Karpas-422 (cell line): ENCODE results near the gene IFITM5. TPM values are rescaled to one million over a fixed set of nuclear protein-coding genes. Genes with fewer than 3 reads are reported as not detected.
A peak's percentile ranks its signal among the peaks of the same experiment; 100 is the strongest.

ENCODE experiments used
- DNase-seq: peaks from one replicate; pipeline ENCODE4 v3.0.0-alpha.2; 2015
- H2AFZ ChIP-seq: fragments of 200-600 bp; sonication (generic); 2 replicates; pipeline ENCODE4 v1.6.1; 2014; ENCODE audit warnings: antibody characterized with exemption, low read length, mixed read lengths
- H3K27ac ChIP-seq: fragments of 200-600 bp; sonication (generic); 2 replicates; pipeline ENCODE4 v1.5.1; 2014; ENCODE audit warnings: mild to moderate bottlenecking, low read length, moderate library complexity
- H3K27me3 ChIP-seq: fragments of 200-600 bp; sonication (generic); 2 replicates; pipeline ENCODE4 v1.6.1; 2014; ENCODE audit warnings: low read length, mixed read lengths
- H3K36me3 ChIP-seq: fragments of 200-600 bp; sonication (generic); 2 replicates; pipeline ENCODE4 v1.6.1; 2014; ENCODE audit warnings: low read length, mixed read lengths; ENCODE audit not compliant: insufficient read depth
- H3K4me1 ChIP-seq: fragments of 200-600 bp; sonication (generic); 2 replicates; pipeline ENCODE4 v1.6.1; 2014; ENCODE audit warnings: mild to moderate bottlenecking, low read length, mixed read lengths
- H3K4me2 ChIP-seq: fragments of 200-600 bp; sonication (generic); 2 replicates; pipeline ENCODE4 v1.6.1; 2014; ENCODE audit warnings: low read length, low read depth, mild to moderate bottlenecking; ENCODE audit not compliant: poor library complexity, severe bottlenecking
- H3K4me3 ChIP-seq: fragments of 200-600 bp; sonication (generic); 2 replicates; pipeline ENCODE4 v1.5.1; 2014; ENCODE audit warnings: mild to moderate bottlenecking, antibody characterized with exemption, low read length, mixed read lengths
- H3K79me2 ChIP-seq: fragments of 200-600 bp; sonication (generic); 2 replicates; pipeline ENCODE4 v1.6.1; 2014; ENCODE audit warnings: mild to moderate bottlenecking, low read length, mixed read lengths
- H3K9ac ChIP-seq: fragments of 200-600 bp; sonication (generic); 2 replicates; pipeline ENCODE4 v1.6.0; 2014; ENCODE audit warnings: low read length
- H3K9me2 ChIP-seq: fragments of 200-600 bp; sonication (generic), shearing (Covaris generic); replicated peaks from 2 replicates; pipeline ENCODE4 v1.6.0; 2014; ENCODE audit warnings: mild to moderate bottlenecking, low read length, moderate library complexity; ENCODE audit not compliant: insufficient read depth
- H3K9me3 ChIP-seq: fragments of 300-700, 200-600 bp; sonication (generic); 2 replicates; pipeline ENCODE4 v1.6.1; 2014; ENCODE audit warnings: low read length, mixed read lengths
- H4K20me1 ChIP-seq: fragments of 200-600 bp; sonication (generic); 2 replicates; pipeline ENCODE4 v1.6.1; 2014; ENCODE audit warnings: mild to moderate bottlenecking, antibody characterized with exemption, low read length, low read depth; ENCODE audit not compliant: insufficient read depth
- small RNA-seq: library from RNA; depleted of rRNA; stranded (forward); fragments of <200 nt; gene quantifications from one replicate; pipeline ENCODE3, GENCODE V24; 2014
- total RNA-seq: library from RNA; depleted of rRNA; stranded (reverse); fragments of >200 nt; shearing (Covaris generic); gene quantifications from 2 replicates; pipeline ENCODE4 v1.2.3, GENCODE V29; 2014; ENCODE audit warnings: low replicate concordance; rRNA removed

Gene IFITM5
- total RNA-seq, 1 experiment from 2014 or later: not detected

GRCh38 chr11:252666-253065 lies 46.7 kb downstream of the IFITM5 start:
- H3K9me3 ChIP-seq: no peaks in the 10 kb centered on the region

DNA sequence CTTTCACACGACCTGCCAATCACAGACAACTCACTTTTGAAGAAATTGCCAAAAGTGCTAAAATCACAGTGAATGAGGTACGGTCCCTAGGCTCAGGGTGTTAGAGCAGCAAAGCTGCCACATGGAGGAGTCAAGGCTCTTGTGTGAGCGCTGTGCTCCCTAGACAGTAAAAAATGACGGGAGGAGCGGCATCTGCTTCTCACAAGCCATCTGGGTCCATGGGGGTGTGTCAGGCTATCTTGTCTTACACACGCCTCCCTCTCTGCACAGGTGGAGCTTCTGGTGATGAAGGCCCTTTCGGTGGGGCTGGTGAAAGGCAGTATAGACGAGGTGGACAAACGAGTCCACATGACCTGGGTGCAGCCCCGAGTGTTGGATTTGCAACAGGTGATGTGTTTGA lies 47.8 kb downstream of the IFITM5 start:
- Histone ChIP-seq H3K4me3 (no peak overlapping the region), H3K27me3 (no peaks in the 10 kb centered on the region), H3K9ac (no peak overlapping the region), H3K79me2 (no peaks in the 10 kb centered on the region), H3K9me3 (no peaks in the 10 kb centered on the region), H3K27ac (no peak overlapping the region), H3K4me1 (no peaks in the 10 kb centered on the region; the same call in 1 of the 2 replicates), H2AFZ (no peak overlapping the region), H3K4me2 (no peak overlapping the region), H3K36me3 (peaks cover 26% of the 10 kb centered on the region; the same call in 1 of the 2 replicates), H4K20me1 (peaks cover 9% of the 10 kb centered on the region), H3K9me2 (no peaks in the 10 kb centered on the region)
- DNase-seq: no peak

More at GRCh38 chr11:252666-253065, 46.7 kb downstream of the IFITM5 start:
- Histone ChIP-seq H3K9me2 (no peaks in the 10 kb centered on the region), H3K4me2 (no peak overlapping the region), H3K27me3 (no peaks in the 10 kb centered on the region), H3K27ac (no peak overlapping the region), H4K20me1 (peaks cover 9% of the 10 kb centered on the region), H3K36me3 (peaks cover 21% of the 10 kb centered on the region; the same call in 1 of the 2 replicates), H3K79me2 (no peaks in the 10 kb centered on the region), H3K4me1 (peaks cover 10% of the 10 kb centered on the region), H2AFZ (no peak overlapping the region), H3K4me3 (no peak overlapping the region), H3K9ac (no peak overlapping the region)
- no peak for DNase-seq

DNA sequence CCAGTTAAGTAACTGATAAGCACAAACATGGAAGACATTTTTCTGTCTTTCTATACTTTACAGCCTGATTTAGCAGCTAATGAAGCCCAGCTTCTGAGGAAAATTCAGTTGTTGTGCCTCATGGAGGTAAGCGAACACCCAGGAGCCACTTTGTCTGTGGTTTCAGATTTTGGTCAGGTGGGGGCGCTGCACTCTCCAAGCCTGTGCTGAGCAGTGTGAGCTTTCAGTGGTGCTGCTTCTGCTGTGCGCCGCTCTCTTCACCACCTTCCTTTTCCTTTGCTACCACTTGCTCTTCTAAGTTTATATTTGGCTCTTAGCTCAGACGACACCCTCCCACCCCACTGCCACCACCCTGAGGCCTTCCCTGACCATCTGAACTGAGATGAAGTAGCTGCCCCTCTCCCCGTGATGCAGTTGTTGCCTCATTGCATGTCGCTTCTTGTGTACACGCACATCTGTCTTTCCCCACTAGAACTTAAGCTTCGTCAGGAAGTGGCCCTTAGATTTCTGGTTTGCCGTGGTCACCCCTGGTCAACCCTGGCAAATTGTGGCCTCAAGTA lies 48.5 kb downstream of the IFITM5 start:
- DNase-seq: peak; percentile 84
- Histone ChIP-seq H3K4me1 (no peaks in the 10 kb centered on the region), H3K9ac (no peak overlapping the region), H3K4me3 (no peak overlapping the region), H3K9me2 (no peaks in the 10 kb centered on the region), H3K27ac (no peak overlapping the region), H3K4me2 (no peak overlapping the region), H2AFZ (no peak overlapping the region), H4K20me1 (peaks cover 9% of the 10 kb centered on the region), H3K36me3 (peaks cover 30% of the 10 kb centered on the region; the same call in 1 of the 2 replicates), H3K27me3 (no peaks in the 10 kb centered on the region), H3K79me2 (no peaks in the 10 kb centered on the region), H3K9me3 (no peaks in the 10 kb centered on the region)

- H3K36me3 ChIP-seq: peaks cover 31% of the 10 kb centered on the region; the same call in 1 of the 2 replicates
Observed at GRCh38 chr11:250274-250673, 49.1 kb downstream of the IFITM5 start.

DNA sequence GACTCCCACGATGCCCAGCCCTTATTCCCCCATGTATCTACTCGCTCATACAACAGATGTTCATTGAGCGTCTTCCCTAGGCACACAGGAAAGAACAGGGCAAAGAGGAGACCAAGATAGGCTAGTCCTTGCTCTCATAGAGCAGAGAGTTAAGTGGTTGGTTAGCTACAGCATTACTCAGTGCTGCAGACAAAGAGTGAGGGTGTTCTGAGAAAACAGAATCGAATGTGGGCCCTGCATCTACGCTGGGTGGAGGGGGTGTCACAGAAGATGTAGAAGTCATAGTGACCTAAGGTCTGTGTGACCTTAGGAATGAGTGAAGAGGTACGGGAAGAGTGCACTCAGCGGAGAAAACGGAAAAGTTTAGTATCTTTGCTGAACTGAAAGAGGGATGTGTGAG lies 50.3 kb downstream of the IFITM5 start:
- H3K79me2 ChIP-seq: no peaks in the 10 kb centered on the region
- no peaks in the 10 kb centered on the region for H3K9me2 ChIP-seq
- no peaks in the 10 kb centered on the region for H3K4me1 ChIP-seq
- no peak overlapping the region for H3K9ac ChIP-seq
- peaks cover 9% of the 10 kb centered on the region for H4K20me1 ChIP-seq
- no peak for DNase-seq
- no peak overlapping the region for H3K27ac ChIP-seq
- no peaks in the 10 kb centered on the region for H3K27me3 ChIP-seq
- H3K36me3 ChIP-seq: peaks cover 39% of the 10 kb centered on the region; the same call in 1 of the 2 replicates
- H3K4me3 ChIP-seq: no peak overlapping the region
- no peak overlapping the region for H2AFZ ChIP-seq
- no peak overlapping the region for H3K4me2 ChIP-seq
- H3K9me3 ChIP-seq: no peaks in the 10 kb centered on the region

More at GRCh38 chr11:250274-250673, 49.1 kb downstream of the IFITM5 start:
- Histone ChIP-seq H3K9ac (no peak overlapping the region), H4K20me1 (peaks cover 9% of the 10 kb centered on the region), H2AFZ (no peak overlapping the region), H3K79me2 (no peaks in the 10 kb centered on the region), H3K9me3 (no peaks in the 10 kb centered on the region), H3K27ac (no peak overlapping the region), H3K27me3 (no peaks in the 10 kb centered on the region), H3K4me3 (no peak overlapping the region), H3K9me2 (no peaks in the 10 kb centered on the region), H3K4me2 (no peak overlapping the region), H3K4me1 (no peaks in the 10 kb centered on the region)
- no peak for DNase-seq

Small RNAs within 50 kb of the gene (small RNA-seq; reads per million reads assigned to genes)
- not detected for gene AC136475.6

Other genes starting within 250 kb of the IFITM5 start
- gene SCGB1C1, start 106.4 kb downstream of the IFITM5 start, total RNA-seq: not detected in 2 replicates
- 16.8 TPM in 2 replicates for gene BET1L, start 92.1 kb downstream of the IFITM5 start, total RNA-seq
- gene RIC8A, start 91.8 kb downstream of the IFITM5 start, total RNA-seq: 56.2 and 86.1 TPM in 2 replicates
- 13.6 and 17.2 TPM in 2 replicates for gene SIRT3, start 63.2 kb downstream of the IFITM5 start, total RNA-seq
- gene PSMD13, start 62.5 kb downstream of the IFITM5 start, total RNA-seq: 86.7 and 92.7 TPM in 2 replicates
- gene NLRP6, start 21.1 kb downstream of the IFITM5 start, total RNA-seq: 0.11 TPM in 1 of 2 replicates, not detected in the other
- gene PGGHG, start 10.4 kb downstream of the IFITM5 start, total RNA-seq: 17.0 and 24.2 TPM in 2 replicates
- 18.5 and 19.4 TPM in 2 replicates for gene IFITM2, start 8.3 kb upstream of the IFITM5 start, total RNA-seq
- gene IFITM1, start 14.5 kb upstream of the IFITM5 start, total RNA-seq: 125 and 216 TPM in 2 replicates
- 1.7 TPM in 1 of 2 replicates, not detected in the other for gene IFITM3, start 21.3 kb upstream of the IFITM5 start, total RNA-seq
- not detected in 2 replicates for gene B4GALNT4, start 70.0 kb upstream of the IFITM5 start, total RNA-seq
- gene PKP3, start 94.7 kb upstream of the IFITM5 start, total RNA-seq: 0.76 TPM in 1 of 2 replicates, not detected in the other
- 28.9 and 34.6 TPM in 2 replicates for gene SIGIRR, start 115.5 kb upstream of the IFITM5 start, total RNA-seq
- gene ANO9, start 142.5 kb upstream of the IFITM5 start, total RNA-seq: 1.4 and 2.2 TPM in 2 replicates
- 13.5 and 25.4 TPM in 2 replicates for gene PTDSS2, start 150.8 kb upstream of the IFITM5 start, total RNA-seq
- gene RNH1, start 207.7 kb upstream of the IFITM5 start, total RNA-seq: 59.4 and 107 TPM in 2 replicates
- gene HRAS, start 236.1 kb upstream of the IFITM5 start, total RNA-seq: 8.5 and 53.1 TPM in 2 replicates
- gene LRRC56, start 238.0 kb upstream of the IFITM5 start, total RNA-seq: 0.37 and 4.6 TPM in 2 replicates